Liver (tissue), 3 donors: ENCODE measurements around the gene ENOX2.

Experiments
- CTCF ChIP-seq: fragments of 150-350 bp; IDR thresholded peaks from 2 replicates; pipeline ENCODE4 v1.5.1; 2017; ENCODE audit warnings: improper control_type of control experiment, low read depth, low read length; ENCODE audit not compliant: missing input control
- EGR1 ChIP-seq, 2 donors: IDR thresholded peaks; 2 replicates each; pipeline ENCODE4 v1.6.1; 2016 to 2018; ENCODE audit warnings: antibody characterized with exemption in 2 of 2, low read depth in 2 of 2
- GABPA ChIP-seq, 2 donors: IDR thresholded peaks in 1 of 2; conservative IDR thresholded peaks in 1 of 2; 2 replicates each; pipeline ENCODE4 v1.6.1; 2016; ENCODE audit warnings: antibody characterized with exemption in 2 of 2, mild to moderate bottlenecking in 1 of 2, moderate library complexity in 1 of 2
- JUND ChIP-seq, 2 donors: IDR thresholded peaks; 2 replicates each; pipeline ENCODE4 v1.6.1; 2016; ENCODE audit warnings: antibody characterized with exemption in 2 of 2
- MAX ChIP-seq: IDR thresholded peaks from 2 replicates; pipeline ENCODE4 v1.6.1; 2016; ENCODE audit warnings: antibody characterized with exemption
- NR2F2 ChIP-seq: IDR thresholded peaks from 2 replicates; pipeline ENCODE4 v1.6.1; 2016; ENCODE audit warnings: antibody characterized with exemption
- REST ChIP-seq: IDR thresholded peaks from 2 replicates; pipeline ENCODE4 v1.6.1; 2016; ENCODE audit warnings: antibody characterized with exemption, mild to moderate bottlenecking
- SP1 ChIP-seq: IDR thresholded peaks from 2 replicates; pipeline ENCODE4 v1.6.1; 2018; ENCODE audit warnings: antibody characterized with exemption, mild to moderate bottlenecking
- TAF1 ChIP-seq: conservative IDR thresholded peaks from 2 replicates; pipeline ENCODE4 v1.6.1; 2016; ENCODE audit warnings: antibody characterized with exemption, mild to moderate bottlenecking
- YY1 ChIP-seq: IDR thresholded peaks from 2 replicates; pipeline ENCODE4 v1.6.1; 2016; ENCODE audit warnings: antibody characterized with exemption, mild to moderate bottlenecking
- donor health status: healthy.
- donor health status: healthy.

- TF ChIP-seq TAF1 (no peak), GABPA (IDR thresholded peaks at IDR 0.05 in 1 of 2, conservative IDR thresholded peaks at IDR 0.05 in 1 of 2) (no peak), YY1 (no peak), SP1 (no peak), CTCF (no peak), EGR1 (IDR thresholded peaks at IDR 0.05; ENCODE audit: low read depth in 2 of 2) (no peak), MAX (no peak), NR2F2 (no peak), REST (no peak), JUND (IDR thresholded peaks at IDR 0.05) (no peak)
These were observed 230.8 kb downstream of the ENOX2 start for GRCh38 chrX:130672214-130672613.
